Neuronal stem cell (in vitro differentiated cells): ENCODE results near the gene BCAS3.

Source experiments
- DNase-seq: peaks from one replicate; pipeline ENCODE4 v3.0.0-alpha.2; 2013; ENCODE audit warnings: low spot score
- H2AFZ ChIP-seq: one replicate; pipeline ENCODE4 v1.6.1; 2013; ENCODE audit warnings: mild to moderate bottlenecking, low read length, inconsistent platforms
- H2AK5ac ChIP-seq: 2 replicates; pipeline ENCODE4 v1.6.1; 2013; ENCODE audit warnings: low read depth, mild to moderate bottlenecking, inconsistent platforms, low read length, moderate library complexity, mixed read lengths
- H2BK120ac ChIP-seq: 2 replicates; pipeline ENCODE4 v1.6.1; 2013; ENCODE audit warnings: low read depth, mild to moderate bottlenecking, inconsistent platforms, low read length, moderate library complexity, mixed read lengths
- H2BK12ac ChIP-seq: one replicate; pipeline ENCODE4 v1.6.1; 2013; ENCODE audit warnings: low read length, inconsistent platforms
- H2BK15ac ChIP-seq: 2 replicates; pipeline ENCODE4 v1.6.1; 2013; ENCODE audit warnings: mild to moderate bottlenecking, low read length, inconsistent platforms, mixed read lengths
- H2BK5ac ChIP-seq: one replicate; pipeline ENCODE4 v1.6.1; 2013; ENCODE audit warnings: inconsistent platforms, mild to moderate bottlenecking, low read length, moderate library complexity
- H3K14ac ChIP-seq: one replicate; pipeline ENCODE4 v1.6.1; 2013; ENCODE audit warnings: low read length, inconsistent platforms
- H3K18ac ChIP-seq: 2 replicates; pipeline ENCODE4 v1.6.1; 2013; ENCODE audit warnings: low read length, inconsistent platforms
- H3K23ac ChIP-seq: 2 replicates; pipeline ENCODE4 v1.6.1; 2013; ENCODE audit warnings: low read depth, mild to moderate bottlenecking, mixed read lengths, low read length, inconsistent platforms; ENCODE audit not compliant: poor library complexity
- H3K27ac ChIP-seq: replicated peaks from 3 replicates; pipeline ENCODE4 v1.5.1; 2013; ENCODE audit warnings: low read length, inconsistent platforms
- H3K27me3 ChIP-seq, 3 experiments: 2 replicates each; pipeline ENCODE4 v1.6.1; 2013; ENCODE audit warnings: low read length in 3 of 3, mild to moderate bottlenecking in 2 of 3, inconsistent platforms in 1 of 3, low read depth in 1 of 3, mixed read lengths in 1 of 3, moderate library complexity in 1 of 3; ENCODE audit not compliant: control insufficient read depth in 3 of 3, insufficient read depth in 3 of 3
- H3K36me3 ChIP-seq, 2 donors: replicated peaks in 1 of 2; 2 replicates each; pipeline ENCODE4 v1.6.1; 2013; ENCODE audit warnings: low read length in 2 of 2; ENCODE audit not compliant: control insufficient read depth in 2 of 2, insufficient read depth in 2 of 2
- H3K4ac ChIP-seq: 2 replicates; pipeline ENCODE4 v1.6.1; 2013; ENCODE audit warnings: inconsistent platforms, mild to moderate bottlenecking, low read length, moderate library complexity
- H3K4me1 ChIP-seq, 2 donors: 1 replicate in 1 of 2; 2 replicates in 1 of 2; pipeline ENCODE4 v1.6.1; 2013; ENCODE audit warnings: low read length in 2 of 2, low read depth in 1 of 2; ENCODE audit not compliant: control insufficient read depth in 2 of 2, insufficient read depth in 1 of 2
- H3K4me2 ChIP-seq: one replicate; pipeline ENCODE4 v1.6.1; 2013; ENCODE audit warnings: mild to moderate bottlenecking, low read length, inconsistent platforms; ENCODE audit not compliant: insufficient read depth, poor library complexity, severe bottlenecking
- H3K4me3 ChIP-seq, 2 donors: 2 replicates each; pipeline ENCODE4 v1.5.1; 2013; ENCODE audit warnings: low read length in 2 of 2, mild to moderate bottlenecking in 2 of 2, inconsistent platforms in 1 of 2, moderate library complexity in 1 of 2
- H3K79me1 ChIP-seq: one replicate; pipeline ENCODE4 v1.6.1; 2013; ENCODE audit warnings: low read depth, mild to moderate bottlenecking, inconsistent platforms, low read length, moderate library complexity
- H3K9ac ChIP-seq: one replicate; pipeline ENCODE4 v1.6.1; 2013; ENCODE audit warnings: mild to moderate bottlenecking, low read depth, low read length, inconsistent platforms; ENCODE audit not compliant: poor library complexity
- H3K9me3 ChIP-seq, 2 donors: replicated peaks in 1 of 2; 2 replicates each; pipeline versions ENCODE3 to v1.6.1; 2013; ENCODE audit warnings: low read length in 2 of 2, mild to moderate bottlenecking in 2 of 2, inconsistent platforms in 1 of 2, low read depth in 1 of 2, mixed read lengths in 1 of 2, moderate library complexity in 1 of 2; ENCODE audit not compliant: control insufficient read depth in 2 of 2, insufficient read depth in 1 of 2
- H4K8ac ChIP-seq: one replicate; pipeline ENCODE4 v1.6.1; 2013; ENCODE audit warnings: low read depth, mild to moderate bottlenecking, inconsistent platforms, low read length, moderate library complexity
- H4K91ac ChIP-seq: one replicate; pipeline ENCODE4 v1.6.1; 2013; ENCODE audit warnings: low read length, low read depth, mild to moderate bottlenecking, inconsistent platforms; ENCODE audit not compliant: poor library complexity
- WGBS, 2 donors: extraction: QIAGEN DNeasy Blood & Tissue Kit; methylation state at CpG; one replicate each; pipeline ENCODE4 v1.1.7; 2013; ENCODE audit warnings: missing lambda C conversion rate in 2 of 2, mixed read lengths in 1 of 2; ENCODE audit not compliant: insufficient read length in 2 of 2, insufficient replicate concordance in 1 of 2; ENCODE audit errors: extremely low coverage in 2 of 2; 5-methylcytosine and 5-hydroxymethylcytosine counted together

BCAS3 gene

GRCh38 chr17:61382796-61383688, 705.4 kb downstream of the BCAS3 start:
- H2BK5ac ChIP-seq = no peak overlapping the region
- H3K14ac ChIP-seq = peak overlapping the region; percentile 47
- no peak overlapping the region for H4K91ac ChIP-seq
- no peak overlapping the region for H2BK120ac ChIP-seq
- no peak overlapping the region for H3K4me3 ChIP-seq
- H3K9ac ChIP-seq = no peak overlapping the region
- no peak overlapping the region for H3K4me2 ChIP-seq
- no peaks in the 10 kb centered on the region for H3K9me3 ChIP-seq
- peaks cover 1% of the 10 kb centered on the region for H3K79me1 ChIP-seq
- H2AFZ ChIP-seq = no peak overlapping the region
- no peak overlapping the region for H3K23ac ChIP-seq
- no peak overlapping the region for H4K8ac ChIP-seq
- no peak for DNase-seq
- H3K18ac ChIP-seq = peak overlapping the region; percentile 2
- WGBS, 2 donors = no CpG with 5 or more reads among the region's 16 CpGs
- peaks cover 2 to 15% of the 10 kb centered on the region in 2 donors for H3K4me1 ChIP-seq
- no peak overlapping the region for H3K27ac ChIP-seq
- H3K27me3 ChIP-seq = peaks cover 0 to 2% (median 0%) of the 10 kb centered on the region in 3 experiments
- H3K4ac ChIP-seq = no peak overlapping the region
- peak overlapping the region; percentile 24 for H2AK5ac ChIP-seq
- no peak overlapping the region for H2BK12ac ChIP-seq
- no peak overlapping the region for H2BK15ac ChIP-seq
- H3K36me3 ChIP-seq = no peaks in the 10 kb centered on the region

DNA sequence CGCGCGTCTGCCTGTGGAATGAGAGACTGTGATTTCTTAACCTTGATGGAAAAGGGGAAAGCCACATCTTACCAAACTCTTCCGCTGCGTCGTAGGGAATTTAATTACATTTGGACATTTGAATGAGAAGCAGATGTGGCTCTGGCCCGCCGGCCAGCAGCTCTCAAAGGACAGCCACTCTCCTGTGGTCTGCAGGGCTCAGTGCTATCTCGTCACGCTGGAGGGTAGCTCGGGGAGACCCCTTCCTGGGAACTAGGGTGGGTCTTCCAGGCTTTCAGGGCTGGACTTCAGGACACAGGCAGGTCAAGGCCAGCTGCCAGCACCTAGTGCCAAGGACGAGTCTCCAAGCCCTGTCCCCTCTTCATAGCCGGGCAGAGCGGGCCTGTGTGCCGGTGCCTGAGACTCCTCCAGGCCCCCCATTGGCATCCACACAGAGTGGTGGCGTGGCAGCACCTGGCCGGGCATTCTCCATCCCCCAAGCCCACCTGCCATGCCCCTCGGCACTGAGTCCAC, 706.1 kb downstream of the BCAS3 start:
- no peaks in the 10 kb centered on the region for H3K9me3 ChIP-seq
- no CpG with 5 or more reads among the region's 18 CpGs for WGBS, 2 donors
- no peak overlapping the region for H3K23ac ChIP-seq
- H3K4me3 ChIP-seq = no peak overlapping the region
- H3K36me3 ChIP-seq = no peaks in the 10 kb centered on the region
- H3K27ac ChIP-seq = no peak overlapping the region
- no peak overlapping the region for H3K9ac ChIP-seq
- H3K14ac ChIP-seq = no peak overlapping the region
- no peak overlapping the region for H2AK5ac ChIP-seq
- DNase-seq = no peak
- no peak overlapping the region for H2BK5ac ChIP-seq
- no peak overlapping the region for H2BK120ac ChIP-seq
- H4K8ac ChIP-seq = no peak overlapping the region
- peaks cover 0 to 2% (median 0%) of the 10 kb centered on the region in 3 experiments for H3K27me3 ChIP-seq
- peak overlapping the region; percentile 20 for H3K18ac ChIP-seq
- H2BK15ac ChIP-seq = peak overlapping the region; percentile 20
- no peak overlapping the region for H3K4me2 ChIP-seq
- no peak overlapping the region for H2BK12ac ChIP-seq
- no peak overlapping the region for H2AFZ ChIP-seq
- H3K4ac ChIP-seq = no peak overlapping the region
- H3K4me1 ChIP-seq = peaks cover 2 to 15% of the 10 kb centered on the region in 2 donors
- peaks cover 1% of the 10 kb centered on the region for H3K79me1 ChIP-seq
- H4K91ac ChIP-seq = no peak overlapping the region

DNA sequence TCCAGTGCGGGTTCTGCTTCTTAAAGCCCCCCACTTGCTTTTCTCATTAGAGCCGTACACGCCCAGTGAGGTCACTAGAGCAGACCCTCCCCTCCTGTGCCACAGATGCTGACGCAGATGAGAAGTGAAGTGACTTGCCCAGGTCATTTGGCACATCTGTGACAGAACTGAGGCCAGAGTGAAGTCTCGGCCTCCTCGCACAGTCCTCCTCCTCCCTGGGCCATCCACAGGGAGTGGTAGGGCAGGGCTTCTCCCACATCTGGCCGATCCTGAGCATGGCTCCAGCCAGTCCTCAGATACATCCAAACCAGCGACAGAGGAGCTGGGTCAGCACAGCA, 706.7 kb downstream of the BCAS3 start:
- Histone ChIP-seq H3K4me2 (no peak overlapping the region), H3K79me1 (peaks cover 1% of the 10 kb centered on the region), H3K18ac (peak overlapping the region; percentile 77), H4K8ac (no peak overlapping the region), H2AFZ (no peak overlapping the region), H4K91ac (no peak overlapping the region), H3K4me1 (peaks cover 2 to 10% of the 10 kb centered on the region in 2 donors), H2AK5ac (peak overlapping the region; percentile 87), H3K27me3 (peaks cover 0 to 2% (median 0%) of the 10 kb centered on the region in 3 experiments), H3K23ac (no peak overlapping the region), H3K9me3 (no peaks in the 10 kb centered on the region), H3K27ac (no peak overlapping the region), H3K36me3 (no peaks in the 10 kb centered on the region), H3K14ac (no peak overlapping the region), H3K4ac (no peak overlapping the region), H2BK5ac (peak overlapping the region; percentile 63), H3K4me3 (no peak overlapping the region), H2BK15ac (peak overlapping the region; percentile 20), H2BK120ac (peak overlapping the region; percentile 53), H2BK12ac (no peak overlapping the region), H3K9ac (peak overlapping the region; percentile 32)
- no CpG with 5 or more reads among the region's 8 CpGs for WGBS, 2 donors
- no peak for DNase-seq
